Neutrophil (primary cell): ENCODE results near the gene PTGDR2.

ENCODE experiments used
- H3K27ac ChIP-seq: fragments of 200-600 bp; sonication (generic); 2 replicates; pipeline ENCODE4 v1.5.1; 2016; ENCODE audit warnings: mild to moderate bottlenecking, moderate library complexity
- H3K27me3 ChIP-seq: fragments of 200-600 bp; sonication (generic); 2 replicates; pipeline ENCODE4 v1.6.0; 2016; ENCODE audit warnings: mild to moderate bottlenecking
- H3K36me3 ChIP-seq: fragments of 200-600 bp; sonication (generic); 2 replicates; pipeline ENCODE4 v1.5.1; 2017
- H3K4me1 ChIP-seq, 2 experiments: fragments of 200-600 bp in 1 of 2; sonication (generic) in 1 of 2; 1 replicate in 1 of 2; 2 replicates in 1 of 2; pipeline versions ENCODE4 v1.5.1 to v1.6.1; 2013 to 2016; ENCODE audit warnings: low read depth in 1 of 2, low read length in 1 of 2, mild to moderate bottlenecking in 1 of 2, moderate library complexity in 1 of 2; ENCODE audit not compliant: control insufficient read depth in 1 of 2, insufficient read depth in 1 of 2
- H3K4me3 ChIP-seq, 2 experiments: fragments of 200-600 bp in 1 of 2; sonication (generic) in 1 of 2; 1 replicate in 1 of 2; 2 replicates in 1 of 2; pipeline ENCODE4 v1.5.1; 2013 to 2016; ENCODE audit warnings: low read depth in 1 of 2, low read length in 1 of 2, mild to moderate bottlenecking in 1 of 2, moderate library complexity in 1 of 2
- H3K9me3 ChIP-seq: fragments of 200-600 bp; sonication (generic); 2 replicates; pipeline ENCODE4 v1.5.1; 2016
- CTCF ChIP-seq: fragments of 200-600 bp; sonication (generic); IDR thresholded peaks from 2 replicates; pipeline ENCODE4 v1.5.1; 2016; ENCODE audit warnings: antibody characterized with exemption

The PTGDR2 gene

GRCh38 chr11:60889869-60890311 is 34.1 kb upstream of the PTGDR2 start:
- Histone ChIP-seq H3K4me1 (no peaks in the 10 kb centered on the region), H3K4me3 (no peak overlapping the region), H3K27me3 (no peaks in the 10 kb centered on the region), H3K9me3 (no peaks in the 10 kb centered on the region), H3K27ac (no peak overlapping the region), H3K36me3 (peaks cover 41% of the 10 kb centered on the region)
- no peak for TF ChIP-seq CTCF

- Histone ChIP-seq H3K27me3 (no peaks in the 10 kb centered on the region), H3K4me3 (no peak overlapping the region), H3K27ac (no peak overlapping the region), H3K4me1 (no peaks in the 10 kb centered on the region), H3K9me3 (no peaks in the 10 kb centered on the region), H3K36me3 (peaks cover 21% of the 10 kb centered on the region)
- TF ChIP-seq CTCF: no peak
Measured at GRCh38 chr11:60887556-60887955, 31.8 kb upstream of the PTGDR2 start.

- Histone ChIP-seq H3K27ac (no peak overlapping the region), H3K27me3 (no peaks in the 10 kb centered on the region), H3K4me3 (no peak overlapping the region), H3K36me3 (peaks cover 8% of the 10 kb centered on the region), H3K9me3 (no peaks in the 10 kb centered on the region), H3K4me1 (no peaks in the 10 kb centered on the region)
- TF ChIP-seq CTCF: no peak
Measured at GRCh38 chr11:60880643-60881282, 25.0 kb upstream of the PTGDR2 start.

- TF ChIP-seq CTCF: no peak
- Histone ChIP-seq H3K4me3 (no peak overlapping the region), H3K4me1 (no peaks in the 10 kb centered on the region), H3K36me3 (peaks cover 8% of the 10 kb centered on the region), H3K27me3 (no peaks in the 10 kb centered on the region), H3K9me3 (no peaks in the 10 kb centered on the region), H3K27ac (no peak overlapping the region)
Measured at GRCh38 chr11:60879971-60880588, 24.3 kb upstream of the PTGDR2 start.

- Histone ChIP-seq H3K9me3 (no peaks in the 10 kb centered on the region), H3K36me3 (peaks cover 8% of the 10 kb centered on the region), H3K27me3 (no peaks in the 10 kb centered on the region), H3K4me3 (no peak overlapping the region), H3K4me1 (no peaks in the 10 kb centered on the region), H3K27ac (no peak overlapping the region)
- no peak for TF ChIP-seq CTCF
Measured at GRCh38 chr11:60879104-60879503, 23.4 kb upstream of the PTGDR2 start.
